Measurements from ENCODE around the gene A4GNT.
"Not testable (repeated sequence)": the region's sequence is repeated elsewhere in the genome, so short reads cannot be mapped to it uniquely, and the experiment has no call there.

Gene A4GNT

GRCh38 chr3:138105598-138105997 lies 26.6 kb downstream of the A4GNT start:
- no peak for TF ChIP-seq CTCF (conservative IDR thresholded peaks at IDR 0.05; ENCODE audit: low read depth, low read length)

GRCh38 chr3:138103466-138103865 lies 28.7 kb downstream of the A4GNT start:
- DNase-seq (ENCODE audit: low read depth) = no peak
- no peak for TF ChIP-seq CTCF (conservative IDR thresholded peaks at IDR 0.05; ENCODE audit: low read depth, low read length)
- no peak overlapping the region for H3K4me3 ChIP-seq (ENCODE audit: low read depth, low read length)

More at GRCh38 chr3:138105598-138105997, 26.6 kb downstream of the A4GNT start:
- no peak for DNase-seq (ENCODE audit: low read depth)
- H3K4me3 ChIP-seq (ENCODE audit: low read depth, low read length) = no peak overlapping the region

- not testable (repeated sequence) for H3K4me3 ChIP-seq (ENCODE audit: low read depth, low read length); DNase-seq (ENCODE audit: low read depth)
- peak; percentile 50 for TF ChIP-seq CTCF (conservative IDR thresholded peaks at IDR 0.05; ENCODE audit: low read depth, low read length)
These were observed 30.7 kb downstream of the A4GNT start for GRCh38 chr3:138101351-138101940.

GRCh38 chr3:138099417-138099816 lies 32.8 kb downstream of the A4GNT start:
- H3K4me3 ChIP-seq (ENCODE audit: low read depth, low read length) = no peak overlapping the region
- no peak for TF ChIP-seq CTCF (conservative IDR thresholded peaks at IDR 0.05; ENCODE audit: low read depth, low read length)
- no peak for DNase-seq (ENCODE audit: low read depth)

- TF ChIP-seq CTCF (conservative IDR thresholded peaks at IDR 0.05; ENCODE audit: low read depth, low read length) = peak; percentile 58
- H3K4me3 ChIP-seq (ENCODE audit: low read depth, low read length) = no peak overlapping the region
- DNase-seq (ENCODE audit: low read depth) = no peak
These were observed 34.7 kb downstream of the A4GNT start for GRCh38 chr3:138097192-138098172.

GRCh38 chr3:138093721-138094120 lies 38.5 kb downstream of the A4GNT start:
- no peak overlapping the region for H3K4me3 ChIP-seq (ENCODE audit: low read depth, low read length)
- TF ChIP-seq CTCF (conservative IDR thresholded peaks at IDR 0.05; ENCODE audit: low read depth, low read length) = no peak
- DNase-seq (ENCODE audit: low read depth) = peak; percentile 41
